ENCODE results near the gene FAM180A. TPM values are rescaled to one million over a fixed set of nuclear protein-coding genes. Genes with fewer than 3 reads are reported as not detected.

FAM180A gene
- total and polyA plus RNA-seq, 2 of the 8 experiments (the other 6 are each of a cell fraction or from before 2014, with no cell fraction given) = not detected

- no peak overlapping the region for H3K4me3 ChIP-seq (ENCODE audit: extremely low read depth in 1 of 4, insufficient read depth in 2 of 4, low read depth in 3 of 4, low read length in 4 of 4)
- no peak overlapping the region for H2BK15ac ChIP-seq (ENCODE audit: low read length)
- H2BK5ac ChIP-seq (ENCODE audit: low read depth, low read length) = no peak overlapping the region
- FAIRE-seq (no peak), DNase-seq (ENCODE audit: low read depth in 1 of 2, low spot score in 2 of 2) (no peak)
- no peak overlapping the region for H3K9ac ChIP-seq (replicated peaks in 1 of 4; ENCODE audit: extremely low read depth in 1 of 4, low read depth in 3 of 4, low read length in 3 of 4)
- no peak overlapping the region for H3K56ac ChIP-seq (replicated peaks; ENCODE audit: insufficient read length, low read depth, low read length)
- H4K8ac ChIP-seq (ENCODE audit: extremely low read depth, insufficient read depth, low read length) = no peak overlapping the region
- no peak overlapping the region for H2BK120ac ChIP-seq (replicated peaks; ENCODE audit: low read depth, low read length)
- H3K27ac ChIP-seq (ENCODE audit: low read depth, low read length) = no peak overlapping the region
- no peaks in the 10 kb centered on the region for H4K20me1 ChIP-seq (replicated peaks in 1 of 2; ENCODE audit: control insufficient read depth in 1 of 2, insufficient read depth in 2 of 2, low read length in 2 of 2)
- H2BK12ac ChIP-seq (ENCODE audit: low read depth, low read length) = no peak overlapping the region
- H4K91ac ChIP-seq (replicated peaks; ENCODE audit: insufficient read length, low read length) = no peak overlapping the region
- H2BK20ac ChIP-seq (ENCODE audit: low read length) = no peak overlapping the region
- ChIA-PET POLR2A (ENCODE audit: partially characterized antibody) (no interaction called here), CTCF (ENCODE audit: partially characterized antibody) (interaction anchor here (1.0 to 1.2 kb wide), 2 partner anchors 17 to 20 kb away, joined by 3 to 4 read pairs; no protein-coding TSS in a partner anchor)
- no peaks in the 10 kb centered on the region for H3K27me3 ChIP-seq (replicated peaks in 1 of 4; ENCODE audit: control insufficient read depth in 3 of 4, extremely low read depth in 1 of 4, insufficient read depth in 3 of 4, low read length in 3 of 4)
- H3K14ac ChIP-seq (ENCODE audit: insufficient read length) = no peak overlapping the region
- H3K4me1 ChIP-seq (replicated peaks in 1 of 4; ENCODE audit: control insufficient read depth in 3 of 4, insufficient read depth in 4 of 4, low read length in 3 of 4) = peaks cover 3 to 6% (median 5%) of the 10 kb centered on the region in 4 experiments; a peak in 5 of 7 replicates
- no peak overlapping the region for H2AK5ac ChIP-seq (ENCODE audit: low read depth, low read length)
- no peak overlapping the region for H2AFZ ChIP-seq (ENCODE audit: low read length)
- WGBS, 2 experiments (ENCODE audit: extremely low coverage in 1 of 2, insufficient coverage in 1 of 2, insufficient read length in 1 of 2, insufficient replicate concordance in 2 of 2, low coverage in 1 of 2, low lambda C conversion rate in 2 of 2, missing lambda C conversion rate in 1 of 2) = 93% methylated on average over 4 of the region's 4 CpGs; no CpG with 5 or more reads in 1 of the 2 experiments
- no peaks in the 10 kb centered on the region for H3K79me2 ChIP-seq (ENCODE audit: control insufficient read depth in 1 of 2, insufficient read depth in 2 of 2, low read length in 2 of 2)
- H4K5ac ChIP-seq (ENCODE audit: insufficient read length, low read depth, low read length) = no peak overlapping the region
- H3K9me3 ChIP-seq (ENCODE audit: insufficient read depth in 2 of 2, low read depth in 1 of 2, low read length in 1 of 2) = no peaks in the 10 kb centered on the region
- H3K79me1 ChIP-seq (ENCODE audit: low read depth, low read length) = no peaks in the 10 kb centered on the region
- TF ChIP-seq SIN3A (conservative IDR thresholded peaks at IDR 0.05 in 1 of 2, IDR thresholded peaks at IDR 0.05 in 1 of 2; ENCODE audit: low read depth in 1 of 2, low read length in 2 of 2) = no peak
- TF ChIP-seq HDAC6 (IDR thresholded peaks at IDR 0.05; ENCODE audit: low read depth, low read length) = no peak
- no peak for TF ChIP-seq ZNF274 (IDR thresholded peaks at IDR 0.05; ENCODE audit: borderline replicate concordance, extremely low read depth, low read length)
- no peak for TF ChIP-seq EGR1 (IDR thresholded peaks at IDR 0.05; ENCODE audit: borderline replicate concordance, low read depth, low read length)
- no peak for TF ChIP-seq SRF (IDR thresholded peaks at IDR 0.05; ENCODE audit: low read depth, low read length)
- no peak for TF ChIP-seq EP300 (IDR thresholded peaks at IDR 0.05; ENCODE audit: borderline replicate concordance in 1 of 2, low read depth in 2 of 2, low read length in 2 of 2)
- TF ChIP-seq TAF1 (IDR thresholded peaks at IDR 0.05; ENCODE audit: low read depth, low read length) = no peak
- TF ChIP-seq RNF2 (IDR thresholded peaks at IDR 0.05; ENCODE audit: borderline replicate concordance, low read depth, low read length, missing control alignments, poor library complexity, severe bottlenecking) = no peak
- TF ChIP-seq ATF2 (IDR thresholded peaks at IDR 0.05; ENCODE audit: low read length) = no peak
- TF ChIP-seq SP2 (IDR thresholded peaks at IDR 0.05; ENCODE audit: low read length) = no peak
- no peak for TF ChIP-seq GABPA (IDR thresholded peaks at IDR 0.05; ENCODE audit: borderline replicate concordance, insufficient read depth, low read length)
- no peak for TF ChIP-seq TEAD4 (IDR thresholded peaks at IDR 0.05; ENCODE audit: low read depth, low read length)
- H3K23me2 ChIP-seq (ENCODE audit: low read depth, low read length) = no peaks in the 10 kb centered on the region
- H3K4me2 ChIP-seq (ENCODE audit: insufficient read depth in 1 of 2, low read depth in 2 of 2, low read length in 2 of 2) = no peak overlapping the region
- H3K18ac ChIP-seq (ENCODE audit: extremely low read depth, low read length) = no peak overlapping the region
- H3K4ac ChIP-seq (replicated peaks; ENCODE audit: insufficient read length, low read depth, low read length) = no peak overlapping the region
- H3K36me3 ChIP-seq (ENCODE audit: control insufficient read depth in 2 of 4, insufficient read depth in 4 of 4, low read length in 3 of 4) = no peaks in the 10 kb centered on the region
- H3K23ac ChIP-seq (ENCODE audit: insufficient read length) = no peak overlapping the region
Observed at GRCh38 chr7:135731131-135731530, 17.5 kb downstream of the FAM180A start.
